ENCODE data around the gene IL1R2. TPM values are rescaled to one million over a fixed set of nuclear protein-coding genes. Genes with fewer than 3 reads are reported as not detected.
A peak's percentile ranks its signal among the peaks of the same experiment; 100 is the strongest.
"Not testable (repeated sequence)": the region's sequence is repeated elsewhere in the genome, so short reads cannot be mapped to it uniquely, and the experiment has no call there.

The IL1R2 gene
- polyA plus RNA-seq, 1 donor, result not detected

GRCh38 chr2:102060792-102061191 is 69.0 kb downstream of the IL1R2 start:
- no peak for DNase-seq (ENCODE audit: low read depth)

GRCh38 chr2:102061286-102061699 is 69.5 kb downstream of the IL1R2 start:
- DNase-seq (ENCODE audit: low read depth), result no peak

GRCh38 chr2:102061962-102062795 is 70.4 kb downstream of the IL1R2 start:
- DNase-seq (ENCODE audit: low read depth), result peak; percentile 74

DNA sequence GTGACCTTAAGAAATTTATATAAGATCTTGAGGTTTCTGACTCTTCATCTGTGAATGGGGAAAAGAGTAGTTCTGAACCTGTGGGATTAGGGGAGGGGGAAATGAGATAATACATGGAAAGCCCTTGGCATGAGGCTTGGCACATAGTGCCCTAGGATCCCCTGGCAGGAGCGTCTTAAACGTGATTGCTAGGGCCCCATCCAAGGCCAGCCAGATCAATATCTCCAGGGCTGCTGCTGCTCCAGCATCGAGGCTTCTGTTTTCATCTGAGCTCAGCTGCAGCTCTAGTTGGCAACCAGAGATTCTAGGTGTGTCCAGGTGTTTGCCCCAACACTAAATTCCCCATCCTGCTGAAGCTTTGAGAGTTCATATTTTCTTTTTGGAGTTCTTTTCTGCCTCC is 71.0 kb downstream of the IL1R2 start:
- no peak for DNase-seq (ENCODE audit: low read depth)

- DNase-seq (ENCODE audit: low read depth), result no peak
These were observed 71.7 kb downstream of the IL1R2 start for GRCh38 chr2:102063487-102063911.

DNA sequence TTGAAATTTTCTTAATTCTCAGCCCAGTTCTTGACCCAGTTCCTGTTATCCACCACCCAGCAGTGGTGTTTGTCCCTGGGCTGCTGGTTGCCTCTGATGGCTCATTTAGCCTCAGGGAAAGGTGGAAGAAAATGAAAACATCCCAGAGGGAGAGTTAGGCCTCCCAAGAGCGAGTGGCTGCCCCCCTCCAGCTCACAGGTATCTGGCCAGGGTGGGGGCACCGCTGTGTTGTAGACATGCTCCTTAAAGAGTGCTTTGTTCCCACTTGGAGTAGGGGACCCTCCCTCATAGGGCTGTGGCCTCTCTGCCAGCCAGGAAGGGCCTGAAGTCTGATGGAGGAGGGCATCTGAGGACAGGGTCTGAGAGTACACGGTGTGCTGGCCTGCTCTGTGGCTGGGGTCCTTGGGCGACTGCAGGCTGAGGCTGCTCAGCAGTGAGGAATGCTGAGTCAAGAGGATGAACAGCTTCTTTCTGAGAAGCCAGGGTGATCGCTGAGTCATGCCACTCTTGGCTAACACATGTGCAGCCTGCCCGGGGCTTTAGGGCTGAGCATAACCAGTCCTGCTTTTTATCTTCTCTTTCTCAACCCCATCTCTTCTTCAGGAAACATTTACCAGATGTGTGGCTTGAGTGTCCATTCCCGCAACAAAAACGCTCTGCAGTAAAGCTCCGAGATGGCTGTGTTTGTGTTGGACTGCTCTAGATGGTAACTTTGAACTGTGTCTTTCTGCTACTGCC is 72.3 kb downstream of the IL1R2 start:
- no peak for DNase-seq (ENCODE audit: low read depth)

DNA sequence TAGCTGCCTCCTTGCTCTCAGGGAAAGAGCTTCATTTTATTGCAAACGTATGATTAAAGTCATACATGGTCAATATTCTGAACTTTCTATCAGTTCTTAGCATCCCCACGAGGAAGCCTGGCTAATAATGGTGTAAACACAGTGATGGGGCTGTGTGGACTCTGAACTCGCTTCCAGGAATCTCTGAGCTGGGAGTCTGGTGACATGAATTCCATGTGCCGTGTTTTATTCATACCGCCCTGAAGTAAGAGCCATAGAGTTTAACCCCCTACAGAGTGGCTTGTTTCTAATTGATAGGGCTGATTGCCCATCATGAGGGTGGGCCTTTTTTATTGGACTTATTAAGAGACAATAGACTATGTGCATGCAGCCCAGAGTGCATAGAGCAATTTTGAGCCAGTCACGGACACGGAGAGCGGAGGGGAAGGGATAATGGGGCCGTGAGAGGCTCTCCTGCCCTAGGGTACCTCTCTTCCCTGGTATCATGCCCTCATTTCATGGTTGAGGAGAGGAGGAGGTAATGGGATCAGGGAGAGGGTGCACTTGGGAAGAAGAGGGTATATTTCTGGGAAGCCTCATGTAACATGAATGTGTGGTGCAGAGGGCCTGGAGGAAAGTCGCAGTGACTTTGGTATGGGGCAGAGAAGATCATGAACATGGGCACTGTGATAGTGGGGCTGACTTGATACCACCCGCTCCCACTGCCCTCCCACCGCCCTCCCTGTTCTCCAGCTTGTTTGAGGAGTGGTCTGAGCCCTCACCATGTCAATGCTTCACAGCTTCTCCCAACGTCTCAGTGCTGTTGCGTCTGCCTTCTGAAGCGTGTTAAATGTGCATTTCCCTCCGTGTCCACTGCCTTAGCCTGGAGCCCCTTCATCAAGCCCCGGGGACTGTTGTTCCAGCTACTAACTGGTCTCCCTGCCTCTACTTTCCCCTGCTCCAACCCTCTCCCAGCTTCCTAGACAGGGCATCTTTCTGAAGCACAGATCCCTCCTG is 73.2 kb downstream of the IL1R2 start:
- DNase-seq (ENCODE audit: low read depth), result no peak

- DNase-seq (ENCODE audit: low read depth), result no peak
These were observed 74.0 kb downstream of the IL1R2 start for GRCh38 chr2:102065675-102066252.

DNA sequence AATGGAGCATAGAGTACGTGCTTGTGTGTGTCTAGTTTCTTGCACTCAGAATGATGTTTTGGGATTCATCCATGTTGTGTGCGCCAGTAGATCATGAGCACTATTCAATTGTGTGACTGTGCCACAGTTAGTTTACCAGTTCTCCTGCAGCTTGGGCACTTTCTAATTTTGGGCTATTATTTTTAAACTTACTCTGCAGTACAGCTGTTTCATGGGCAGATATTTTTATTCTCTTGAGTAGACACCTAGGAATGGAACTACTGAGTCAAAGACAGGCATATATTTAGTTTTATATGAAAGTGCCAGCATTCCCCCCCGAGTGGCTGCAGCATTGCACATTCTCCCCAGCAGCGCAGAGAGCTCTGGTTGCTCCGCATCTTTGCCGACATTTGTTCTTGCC is 74.8 kb downstream of the IL1R2 start:
- no peak for DNase-seq (ENCODE audit: low read depth)

DNA sequence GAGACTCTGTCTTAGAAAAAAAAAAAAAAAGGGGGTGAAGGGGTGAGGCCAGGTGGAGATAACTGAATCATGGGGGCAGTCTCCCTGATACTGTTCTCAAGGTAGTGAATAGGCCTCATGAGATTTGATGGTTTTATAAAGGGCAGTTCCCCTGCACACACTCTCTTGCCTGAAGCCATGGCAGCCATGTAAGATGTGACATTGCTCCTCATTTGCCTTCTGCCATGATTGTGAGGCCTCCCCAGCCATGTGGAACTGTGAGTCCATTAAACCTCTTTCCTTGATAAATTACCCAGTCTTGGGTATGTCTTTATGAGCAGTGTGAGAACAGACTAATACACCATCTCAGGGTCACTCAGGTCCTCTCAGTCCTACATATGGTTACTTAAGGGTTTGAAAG is 76.4 kb downstream of the IL1R2 start:
- DNase-seq (ENCODE audit: low read depth), result not testable (repeated sequence)

GRCh38 chr2:102069311-102069974 is 77.7 kb downstream of the IL1R2 start:
- no peak for DNase-seq (ENCODE audit: low read depth)

- peak; percentile 80 for DNase-seq (ENCODE audit: low read depth)
These were observed 78.4 kb downstream of the IL1R2 start for GRCh38 chr2:102070058-102070642.

GRCh38 chr2:102072741-102073140 is 81.0 kb downstream of the IL1R2 start:
- DNase-seq (ENCODE audit: low read depth), result no peak

GRCh38 chr2:102073168-102073724 is 81.5 kb downstream of the IL1R2 start:
- no peak for DNase-seq (ENCODE audit: low read depth)

DNA sequence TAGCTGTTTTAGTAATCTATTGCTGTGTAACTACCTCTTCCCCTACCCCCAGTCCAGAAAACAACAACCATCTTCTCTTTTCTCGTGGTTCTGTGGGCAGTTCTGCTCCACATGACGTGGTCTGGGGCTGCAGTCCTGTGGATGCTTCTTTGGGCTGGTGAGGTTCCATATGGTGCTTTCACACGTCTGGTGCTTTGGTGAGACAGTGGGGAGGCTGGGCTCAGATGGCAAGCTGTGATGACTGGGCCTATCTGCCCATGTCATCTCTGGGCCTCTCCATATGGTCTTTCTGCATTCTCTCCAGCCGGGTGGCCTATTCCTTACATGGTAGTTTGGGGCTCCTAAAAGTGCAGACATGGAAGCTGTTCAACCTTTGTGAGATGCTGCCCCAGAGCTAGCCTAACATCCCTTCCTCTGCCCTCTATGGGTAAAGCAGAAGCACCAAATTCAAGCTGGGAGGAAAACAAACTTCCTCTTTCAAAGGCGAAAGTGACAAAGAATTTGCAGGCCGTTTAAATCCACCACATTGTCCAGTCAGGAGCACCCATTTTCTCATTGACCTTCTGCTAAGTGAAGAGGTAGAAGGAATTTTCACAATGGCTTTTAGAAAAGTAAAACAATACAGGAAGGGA is 82.5 kb downstream of the IL1R2 start:
- no peak for DNase-seq (ENCODE audit: low read depth)

- DNase-seq (ENCODE audit: low read depth), result no peak
These were observed 83.7 kb downstream of the IL1R2 start for GRCh38 chr2:102075479-102075878.

- no peak for DNase-seq (ENCODE audit: low read depth)
These were observed 84.8 kb downstream of the IL1R2 start for GRCh38 chr2:102076512-102076911.
